Astrocyte (in vitro differentiated cells and primary cell): ENCODE data around the gene CDC42EP3. TPM values are rescaled to one million over a fixed set of nuclear protein-coding genes. Genes with fewer than 3 reads are reported as not detected.

Experiments used
- DNase-seq: peaks from one replicate; pipeline ENCODE4 v3.0.0-alpha.2; 2010; ENCODE audit warnings: low read depth
- FAIRE-seq: peaks from 2 replicates; lab custom pipeline; 2011; peaks lifted over from hg19 to GRCh38; lab: Jason Lieb, UNC
- H2AFZ ChIP-seq: 2 replicates; pipeline ENCODE4 v1.6.0; 2012; ENCODE audit warnings: low read depth, low read length, inconsistent platforms
- H3K27ac ChIP-seq: 2 replicates; pipeline ENCODE4 v1.5.1; 2011; ENCODE audit warnings: low read depth, low read length, inconsistent platforms
- H3K27me3 ChIP-seq: 2 replicates; pipeline ENCODE4 v1.6.0; 2011; ENCODE audit warnings: low read length, inconsistent platforms; ENCODE audit not compliant: insufficient read depth
- H3K36me3 ChIP-seq: 2 replicates; pipeline ENCODE4 v1.5.1; 2011; ENCODE audit warnings: low read length, inconsistent platforms; ENCODE audit not compliant: insufficient read depth
- H3K4me1 ChIP-seq: 2 replicates; pipeline ENCODE4 v1.5.1; 2011; ENCODE audit warnings: low read length, inconsistent platforms; ENCODE audit not compliant: insufficient read depth
- H3K4me2 ChIP-seq: 2 replicates; pipeline ENCODE4 v1.6.0; 2012; ENCODE audit warnings: low read length, inconsistent platforms
- H3K4me3 ChIP-seq: 2 replicates; pipeline ENCODE4 v1.5.1; 2011; ENCODE audit warnings: low read depth, mild to moderate bottlenecking, low read length, inconsistent platforms; ENCODE audit not compliant: insufficient read depth
- H3K79me2 ChIP-seq: 2 replicates; pipeline ENCODE4 v1.6.0; 2012; ENCODE audit warnings: mild to moderate bottlenecking, low read length, inconsistent platforms; ENCODE audit not compliant: insufficient read depth
- H3K9ac ChIP-seq: 2 replicates; pipeline ENCODE4 v1.6.0; 2012; ENCODE audit warnings: mild to moderate bottlenecking, low read length, inconsistent platforms
- H3K9me3 ChIP-seq: 2 replicates; pipeline ENCODE4 v1.5.1; 2012; ENCODE audit warnings: low read depth, mild to moderate bottlenecking, low read length, inconsistent platforms; ENCODE audit not compliant: insufficient read depth
- H4K20me1 ChIP-seq: 2 replicates; pipeline ENCODE4 v1.6.0; 2012; ENCODE audit warnings: low read length, inconsistent platforms; ENCODE audit not compliant: insufficient read depth
- H3K27ac Mint-ChIP-seq: one replicate; pipeline ENCODE4 v1.8.0; 2021; ENCODE audit warnings: mild to moderate bottlenecking, mixed read lengths; ENCODE audit not compliant: unreplicated experiment
- H3K27me3 Mint-ChIP-seq: one replicate; pipeline ENCODE4 v1.8.0; 2021; ENCODE audit warnings: low read depth, mixed read lengths; ENCODE audit not compliant: unreplicated experiment
- H3K36me3 Mint-ChIP-seq: one replicate; pipeline ENCODE4 v1.8.0; 2021; ENCODE audit warnings: low read depth, mixed read lengths; ENCODE audit not compliant: unreplicated experiment
- H3K4me1 Mint-ChIP-seq: one replicate; pipeline ENCODE4 v1.8.0; 2021; ENCODE audit warnings: low read depth, mixed read lengths; ENCODE audit not compliant: unreplicated experiment
- H3K4me3 Mint-ChIP-seq: one replicate; pipeline ENCODE4 v1.8.0; 2021; ENCODE audit warnings: mild to moderate bottlenecking, moderate library complexity, mixed read lengths; ENCODE audit not compliant: unreplicated experiment
- H3K9me3 Mint-ChIP-seq: one replicate; pipeline ENCODE4 v1.8.0; 2021; ENCODE audit warnings: mild to moderate bottlenecking, mixed read lengths; ENCODE audit not compliant: unreplicated experiment
- EZH2 ChIP-seq: IDR thresholded peaks from 2 replicates; pipeline ENCODE4 v1.6.1; 2012; ENCODE audit warnings: mild to moderate bottlenecking, low read length, inconsistent platforms; ENCODE audit not compliant: insufficient read depth
- total RNA-seq: library from RNA; stranded (reverse); gene quantifications from 2 replicates; pipeline ENCODE4 v1.2.1, GENCODE V29; 2021
- TF ChIP-seq, protein P1 (sequence below): IDR thresholded peaks from 2 replicates; pipeline ENCODE4 v1.5.1; 2011; ENCODE audit warnings: low read depth, mild to moderate bottlenecking, inconsistent platforms, low read length, moderate library complexity; ENCODE audit not compliant: insufficient read depth

Gene CDC42EP3
- total RNA-seq, 1 donor from 2014 or later: 94.3 TPM

DNA sequence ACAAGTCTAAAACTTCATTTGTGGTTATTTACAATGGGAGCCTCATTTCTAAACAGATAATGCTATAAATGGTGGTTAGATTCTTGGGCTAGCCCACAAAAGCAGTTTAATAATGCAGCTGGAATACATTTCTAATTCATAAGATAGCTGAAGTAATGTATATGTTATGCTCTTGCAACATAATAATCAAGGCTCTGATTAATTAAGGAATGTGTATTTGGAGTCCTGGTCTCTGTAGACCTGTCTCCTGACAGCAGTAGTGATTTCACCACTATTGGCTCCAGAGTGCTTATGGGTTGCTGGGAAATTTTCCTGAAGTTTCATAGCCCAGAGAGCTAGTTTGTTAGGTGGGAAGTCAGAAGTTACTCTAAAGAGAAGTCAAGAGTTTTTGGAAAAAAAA lies 21.3 kb upstream of the CDC42EP3 start:
- Histone ChIP-seq H3K27me3 (no peaks in the 10 kb centered on the region), H3K4me2 (no peak overlapping the region), H3K4me1 (peaks cover 20% of the 10 kb centered on the region), H3K9ac (no peak overlapping the region), H2AFZ (no peak overlapping the region), H3K27ac (no peak overlapping the region), H4K20me1 (no peaks in the 10 kb centered on the region), H3K79me2 (no peaks in the 10 kb centered on the region), H3K4me3 (no peak overlapping the region), H3K9me3 (no peaks in the 10 kb centered on the region), H3K36me3 (no peaks in the 10 kb centered on the region)
- Mint-ChIP-seq H3K9me3 (peaks cover 1% of the 10 kb centered on the region), H3K27me3 (no peaks in the 10 kb centered on the region), H3K36me3 (no peaks in the 10 kb centered on the region), H3K4me1 (peaks cover 27% of the 10 kb centered on the region), H3K4me3 (no peak overlapping the region), H3K27ac (no peak overlapping the region)
- TF ChIP-seq EZH2: no peak
- TF ChIP-seq, protein P1, sequence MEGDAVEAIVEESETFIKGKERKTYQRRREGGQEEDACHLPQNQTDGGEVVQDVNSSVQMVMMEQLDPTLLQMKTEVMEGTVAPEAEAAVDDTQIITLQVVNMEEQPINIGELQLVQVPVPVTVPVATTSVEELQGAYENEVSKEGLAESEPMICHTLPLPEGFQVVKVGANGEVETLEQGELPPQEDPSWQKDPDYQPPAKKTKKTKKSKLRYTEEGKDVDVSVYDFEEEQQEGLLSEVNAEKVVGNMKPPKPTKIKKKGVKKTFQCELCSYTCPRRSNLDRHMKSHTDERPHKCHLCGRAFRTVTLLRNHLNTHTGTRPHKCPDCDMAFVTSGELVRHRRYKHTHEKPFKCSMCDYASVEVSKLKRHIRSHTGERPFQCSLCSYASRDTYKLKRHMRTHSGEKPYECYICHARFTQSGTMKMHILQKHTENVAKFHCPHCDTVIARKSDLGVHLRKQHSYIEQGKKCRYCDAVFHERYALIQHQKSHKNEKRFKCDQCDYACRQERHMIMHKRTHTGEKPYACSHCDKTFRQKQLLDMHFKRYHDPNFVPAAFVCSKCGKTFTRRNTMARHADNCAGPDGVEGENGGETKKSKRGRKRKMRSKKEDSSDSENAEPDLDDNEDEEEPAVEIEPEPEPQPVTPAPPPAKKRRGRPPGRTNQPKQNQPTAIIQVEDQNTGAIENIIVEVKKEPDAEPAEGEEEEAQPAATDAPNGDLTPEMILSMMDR: no peak
- DNase-seq (no peak), FAIRE-seq (no peak)

DNA sequence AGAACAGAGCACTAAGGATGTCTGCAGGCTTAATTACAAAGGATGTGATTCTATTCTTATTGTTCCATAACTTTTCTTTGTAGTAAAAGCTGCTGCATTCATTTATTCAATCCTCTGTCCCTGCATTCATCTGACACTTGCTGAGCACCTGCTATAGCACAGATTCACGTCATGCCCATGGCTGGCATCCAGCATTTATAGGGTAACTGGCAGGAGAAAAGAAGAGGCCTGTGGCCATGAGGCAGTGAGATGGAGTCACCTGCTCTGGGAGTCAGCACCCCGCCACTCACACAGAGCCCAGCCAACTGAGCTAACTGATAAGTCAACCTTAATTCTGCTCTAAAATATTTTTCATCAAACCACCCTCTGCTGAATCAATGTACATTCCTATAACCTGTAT lies 18.3 kb upstream of the CDC42EP3 start:
- Histone ChIP-seq H2AFZ (no peak overlapping the region), H3K27ac (peak overlapping the region; percentile 83), H3K36me3 (no peaks in the 10 kb centered on the region), H3K4me1 (peaks cover 28% of the 10 kb centered on the region), H3K79me2 (no peaks in the 10 kb centered on the region), H3K9ac (peak overlapping the region; percentile 58), H3K9me3 (no peaks in the 10 kb centered on the region), H3K27me3 (no peaks in the 10 kb centered on the region), H4K20me1 (no peaks in the 10 kb centered on the region), H3K4me3 (no peak overlapping the region), H3K4me2 (no peak overlapping the region)
- Mint-ChIP-seq H3K9me3 (peaks cover 5% of the 10 kb centered on the region), H3K36me3 (no peaks in the 10 kb centered on the region), H3K4me1 (peaks cover 34% of the 10 kb centered on the region), H3K27me3 (no peaks in the 10 kb centered on the region), H3K4me3 (no peak overlapping the region), H3K27ac (peak overlapping the region; percentile 88)
- no peak for DNase-seq
- no peak for TF ChIP-seq EZH2
- TF ChIP-seq, protein P1: no peak
- peak; percentile 39 for FAIRE-seq

DNA sequence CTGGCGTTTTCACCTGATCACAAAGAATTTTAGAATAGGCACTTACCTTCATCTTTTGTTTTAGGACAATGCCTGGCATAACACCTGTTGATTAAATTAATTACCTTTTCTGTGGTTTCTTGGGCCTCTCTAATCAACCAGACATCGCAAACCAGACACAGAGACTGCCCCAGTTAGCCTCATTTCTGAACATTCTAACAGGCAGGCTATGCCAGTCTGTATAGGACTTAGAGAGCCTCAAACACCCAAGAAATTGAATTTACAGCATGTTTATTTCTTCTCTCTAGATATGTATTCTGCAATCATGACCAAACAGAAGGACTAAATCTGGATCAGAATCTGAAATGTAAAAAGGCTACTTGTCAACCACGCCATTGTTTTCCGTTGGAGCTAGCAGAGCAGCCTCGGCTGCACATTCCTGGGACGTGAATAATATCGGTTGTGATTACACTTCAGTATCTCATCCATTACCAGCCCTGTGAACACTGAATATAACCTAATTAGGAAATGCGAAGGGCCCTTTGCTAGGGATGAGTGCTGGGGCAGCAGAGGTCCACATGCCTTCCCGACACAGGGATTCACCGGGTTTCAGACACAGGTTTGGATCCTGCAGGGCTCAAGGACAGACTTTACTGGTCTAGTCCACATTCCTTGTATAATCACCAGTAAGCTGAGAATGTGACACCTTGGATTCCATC lies 17.5 kb upstream of the CDC42EP3 start:
- H3K79me2 ChIP-seq: no peaks in the 10 kb centered on the region
- peak overlapping the region; percentile 83 for H3K27ac ChIP-seq
- H3K9ac ChIP-seq: peak overlapping the region; percentile 58
- H2AFZ ChIP-seq: peak overlapping the region; percentile 65
- no peaks in the 10 kb centered on the region for H3K9me3 ChIP-seq
- no peaks in the 10 kb centered on the region for H3K27me3 Mint-ChIP-seq
- no peaks in the 10 kb centered on the region for H4K20me1 ChIP-seq
- H3K4me3 Mint-ChIP-seq: no peak overlapping the region
- H3K27me3 ChIP-seq: no peaks in the 10 kb centered on the region
- peaks cover 34% of the 10 kb centered on the region for H3K4me1 Mint-ChIP-seq
- H3K4me1 ChIP-seq: peaks cover 32% of the 10 kb centered on the region
- TF ChIP-seq EZH2: no peak
- TF ChIP-seq, protein P1: no peak
- peak overlapping the region; percentile 88 for H3K27ac Mint-ChIP-seq
- H3K4me2 ChIP-seq: peak overlapping the region; percentile 68
- FAIRE-seq (peak; percentile 88), DNase-seq (peak; percentile 90)
- peaks cover 5% of the 10 kb centered on the region for H3K9me3 Mint-ChIP-seq
- no peaks in the 10 kb centered on the region for H3K36me3 Mint-ChIP-seq
- H3K36me3 ChIP-seq: no peaks in the 10 kb centered on the region
- H3K4me3 ChIP-seq: no peak overlapping the region
